Ramos (cell line): ENCODE data around the gene FAM83E.
"Not testable (repeated sequence)": the region's sequence is repeated elsewhere in the genome, so short reads cannot be mapped to it uniquely, and the experiment has no call there.

Experiments used
- in situ Hi-C: fragments of 300-500 bp; cut with MboI; formaldehyde crosslinking; loops from one replicate; pipeline ENCODE4 v1.14.3; 2022; ENCODE audit warnings: low sequenced_read_pairs; ENCODE audit not compliant: unreplicated experiment

The FAM83E gene

DNA sequence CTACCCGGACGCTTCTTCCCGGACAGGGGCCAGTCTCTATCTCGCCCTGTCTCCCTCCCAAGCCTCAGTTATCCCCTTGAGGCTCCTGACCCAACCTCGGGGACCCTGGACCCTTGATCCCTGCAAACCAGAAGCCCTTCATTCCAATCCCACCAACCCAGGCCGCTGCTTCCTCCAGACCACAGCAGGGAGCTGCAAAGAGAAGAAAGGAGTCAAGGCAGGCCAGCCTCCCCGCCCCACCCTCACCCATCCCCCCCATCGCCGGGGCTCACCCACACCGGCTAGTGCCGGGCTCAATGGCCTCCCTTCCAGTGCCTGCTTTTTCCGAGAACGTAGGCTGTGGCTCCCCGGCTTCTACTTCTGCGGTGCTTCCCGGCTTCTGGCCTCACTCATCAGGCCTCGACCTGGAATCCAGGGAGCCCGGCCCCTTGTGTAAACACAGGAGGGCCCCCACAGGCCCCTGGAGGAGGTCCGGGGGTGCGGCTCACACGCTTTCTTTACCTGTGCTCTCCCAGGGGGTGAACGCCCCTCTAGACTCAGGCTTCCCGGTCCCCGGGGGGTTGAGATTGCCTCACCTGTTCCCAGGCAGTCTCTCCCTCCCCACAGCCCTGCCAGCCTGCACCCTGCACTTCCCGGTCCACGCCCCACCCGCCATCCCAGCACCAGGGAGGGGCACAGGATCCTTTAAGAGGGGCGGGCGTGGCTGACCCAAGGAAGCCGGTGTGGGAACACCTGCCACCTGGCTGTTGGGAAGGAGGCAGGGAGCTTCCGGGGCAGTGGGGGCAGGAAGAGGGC is at the start of gene FAM83E:
Gene FAM83E, minus strand, starts transcription at position 641 of the 795 bp plus-strand sequence. CDS start 1,704 bp downstream, outside the sequence.
- in situ Hi-C loops, result no loop called here

DNA sequence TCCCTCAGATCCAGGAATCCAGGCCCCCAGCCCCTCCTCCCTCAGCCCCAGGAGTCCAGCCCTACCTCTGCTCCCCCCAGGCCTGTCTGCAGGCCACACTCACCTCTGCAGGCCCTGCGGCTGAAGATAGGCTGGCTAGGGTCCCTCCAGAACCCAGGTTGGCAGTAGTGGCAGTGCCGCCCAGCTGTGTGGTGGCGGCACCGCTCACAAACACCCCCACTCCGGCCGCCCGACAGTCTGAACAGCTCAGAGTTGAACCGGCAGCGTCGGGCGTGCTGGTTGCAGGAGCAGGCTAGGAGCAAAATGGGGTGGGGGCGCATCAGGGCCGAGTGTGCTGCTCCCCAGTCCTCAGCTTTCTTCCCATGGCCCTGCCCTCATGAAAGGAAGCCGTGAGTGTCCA is 49.6 kb upstream of the FAM83E start:
- in situ Hi-C loops, result no loop called here

DNA sequence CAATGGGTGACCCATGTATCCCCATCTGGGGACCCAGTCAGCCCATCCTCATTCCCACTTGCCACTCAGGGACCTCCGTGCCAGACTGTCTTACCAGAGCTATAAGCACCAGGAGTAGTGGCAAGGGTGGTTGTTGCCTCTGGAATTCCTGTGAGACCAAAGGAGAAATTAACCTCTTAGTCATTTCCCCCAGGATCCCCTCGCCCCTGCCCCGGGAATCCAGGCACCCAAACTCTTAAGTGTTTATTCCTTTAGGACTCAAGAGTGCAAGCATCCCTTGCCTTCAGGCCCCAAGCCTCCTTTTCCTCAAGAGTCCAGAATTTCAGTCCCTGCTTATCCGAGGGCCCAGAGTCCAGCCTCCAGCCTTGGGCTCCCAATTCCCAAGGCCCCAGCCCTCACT is 48.8 kb upstream of the FAM83E start:
- in situ Hi-C loops, result no loop called here

DNA sequence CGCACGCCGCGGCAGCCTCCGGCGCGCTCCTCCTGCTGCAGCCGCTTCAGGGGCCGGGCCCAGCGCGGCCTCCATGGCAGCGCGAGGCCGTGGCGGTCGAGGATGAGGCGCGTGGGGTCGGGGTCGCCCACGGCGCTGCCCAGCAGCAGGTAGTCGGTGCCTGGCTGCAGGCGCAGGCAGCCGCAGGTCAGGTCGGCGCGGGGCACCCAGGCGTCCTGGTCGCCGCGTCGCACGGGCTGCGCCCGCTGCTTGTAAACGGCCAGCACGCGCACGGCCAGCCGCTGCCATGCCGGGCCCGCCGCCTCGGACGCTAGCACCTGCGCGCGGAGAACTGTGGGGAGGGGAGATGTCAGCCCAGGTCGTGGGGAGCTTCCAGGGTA is 46.8 kb upstream of the FAM83E start:
- in situ Hi-C loops, result no loop called here

DNA sequence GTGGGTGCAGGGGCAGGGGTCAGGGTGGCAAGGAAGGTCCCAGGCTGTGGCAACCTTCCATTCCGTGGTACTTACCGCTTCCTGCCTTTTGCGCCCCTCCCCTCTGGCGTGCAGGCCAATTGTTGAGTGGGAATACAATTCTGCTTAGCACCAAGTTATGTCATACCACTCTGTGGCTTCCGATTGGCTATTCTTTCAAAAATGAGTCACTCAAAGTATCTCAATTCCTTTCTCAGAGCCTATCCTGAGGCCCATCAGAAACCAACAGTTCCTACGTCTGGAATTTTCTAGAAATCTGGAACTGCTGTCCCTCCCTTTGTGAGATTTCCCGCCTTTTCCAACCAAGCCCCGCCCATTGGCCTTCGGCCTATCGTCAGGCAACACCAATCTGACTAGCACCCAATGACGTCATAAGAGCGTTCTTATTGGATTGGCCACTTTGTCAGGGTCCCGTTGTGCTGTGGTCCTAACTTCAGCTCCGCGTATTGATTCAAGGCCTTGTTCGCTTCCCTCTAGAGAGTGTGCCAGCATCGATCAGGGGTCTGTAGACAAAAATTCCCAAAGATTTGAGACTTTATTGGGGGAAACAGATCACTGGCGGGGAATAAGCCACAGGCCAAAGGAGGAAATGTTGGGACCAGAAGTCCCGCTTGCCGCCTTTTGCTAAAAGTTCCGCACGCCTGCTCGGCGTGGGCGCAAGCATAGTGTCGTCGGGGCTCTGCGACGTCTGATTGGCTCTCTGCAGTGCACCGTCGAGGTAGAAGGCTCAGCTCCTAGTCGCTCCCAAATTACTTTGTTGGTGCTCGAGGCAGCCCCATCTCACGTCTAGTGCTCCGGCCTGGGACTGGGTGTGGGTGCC is 46.2 kb upstream of the FAM83E start:
- in situ Hi-C loops, result no loop called here

DNA sequence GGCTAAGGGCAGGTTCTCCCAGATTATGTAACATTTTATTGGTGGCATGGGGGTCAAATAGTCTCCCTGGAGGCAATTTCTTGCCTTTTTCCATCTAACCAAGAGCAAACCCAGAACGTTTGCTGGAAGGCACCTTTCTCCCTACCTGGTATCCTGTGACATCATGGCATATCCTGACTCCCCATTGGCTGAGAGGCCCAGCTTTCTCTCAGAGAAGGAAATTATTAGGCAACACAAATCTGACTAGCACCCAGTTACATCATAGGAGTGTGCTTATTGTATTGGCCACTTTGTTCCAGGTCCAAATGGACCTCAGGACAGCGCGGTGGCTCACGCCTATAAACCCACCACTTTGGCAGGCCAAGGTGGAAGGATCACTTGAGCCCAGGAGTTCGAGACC is 44.9 kb upstream of the FAM83E start:
- in situ Hi-C loops, result no loop called here

DNA sequence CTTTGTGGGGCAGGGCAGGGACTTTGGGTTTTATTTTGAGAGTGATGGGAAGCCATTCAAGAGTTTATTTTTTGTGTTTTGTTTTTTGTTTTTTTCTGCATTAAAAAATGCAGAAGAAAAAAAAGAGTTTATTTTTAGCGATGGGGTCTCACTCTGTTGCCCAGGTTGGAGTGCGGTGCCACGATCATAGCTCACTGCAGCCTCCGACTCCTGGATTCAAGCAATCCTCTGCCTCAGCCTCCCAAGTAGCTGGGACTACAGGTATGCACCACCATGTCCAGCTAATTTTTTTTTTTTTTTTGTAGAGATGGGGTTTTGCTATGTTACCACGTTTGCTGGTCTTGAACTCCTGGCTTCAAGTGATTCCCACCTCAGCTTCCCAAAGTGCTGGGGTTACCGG is 43.6 kb upstream of the FAM83E start:
- in situ Hi-C loops, result no loop called here

DNA sequence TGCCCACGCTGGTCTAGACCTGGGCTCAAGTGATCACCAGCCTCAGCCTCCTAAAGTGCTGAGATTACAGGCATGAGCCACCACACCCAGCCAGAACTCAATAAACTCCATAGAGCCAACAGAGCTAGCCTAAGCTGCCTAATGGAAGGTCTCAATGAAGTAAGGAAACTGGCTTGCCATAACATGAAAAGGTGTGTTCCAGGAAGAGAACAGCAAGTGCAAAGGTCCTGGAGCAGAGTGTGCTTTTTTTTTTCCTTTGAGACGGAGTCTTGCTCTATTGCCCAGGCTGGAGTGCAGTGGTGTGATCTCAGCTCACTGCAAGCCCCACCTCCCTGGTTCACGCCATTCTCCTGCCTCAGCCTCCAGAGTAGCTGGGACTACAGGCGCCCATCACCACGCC is 43.0 kb upstream of the FAM83E start:
- in situ Hi-C loops, result not testable (repeated sequence)

DNA sequence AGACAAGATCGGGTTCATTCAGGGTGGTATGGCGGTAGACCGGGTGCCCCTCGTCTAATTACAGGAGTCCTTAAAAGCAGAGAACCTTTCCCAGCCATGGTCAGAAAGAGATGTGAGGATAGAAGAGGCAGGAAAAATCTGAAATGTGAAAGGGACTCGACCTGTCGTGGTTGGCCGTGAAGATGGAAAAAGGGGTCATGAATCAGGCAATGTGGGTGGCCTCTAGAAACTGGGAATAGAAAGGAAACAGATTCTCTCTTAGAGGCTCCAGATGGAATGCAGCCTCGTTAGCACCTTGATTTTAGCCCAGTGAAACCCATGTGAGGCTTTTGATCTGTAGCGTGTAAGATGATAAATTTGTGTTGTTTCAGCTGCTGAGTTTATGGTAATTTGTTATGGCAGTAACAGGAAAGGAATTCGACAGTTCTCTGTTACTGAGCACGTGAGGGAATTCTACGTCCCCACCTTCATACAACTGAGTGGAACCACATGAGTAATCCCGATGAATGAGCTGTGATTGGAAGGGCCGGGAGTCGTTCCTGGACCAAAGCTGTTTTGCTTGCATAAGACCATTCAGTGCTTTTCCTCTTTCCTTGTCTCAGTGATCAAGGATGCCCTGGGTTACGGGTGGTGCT is 42.1 kb upstream of the FAM83E start:
- in situ Hi-C loops, result no loop called here

DNA sequence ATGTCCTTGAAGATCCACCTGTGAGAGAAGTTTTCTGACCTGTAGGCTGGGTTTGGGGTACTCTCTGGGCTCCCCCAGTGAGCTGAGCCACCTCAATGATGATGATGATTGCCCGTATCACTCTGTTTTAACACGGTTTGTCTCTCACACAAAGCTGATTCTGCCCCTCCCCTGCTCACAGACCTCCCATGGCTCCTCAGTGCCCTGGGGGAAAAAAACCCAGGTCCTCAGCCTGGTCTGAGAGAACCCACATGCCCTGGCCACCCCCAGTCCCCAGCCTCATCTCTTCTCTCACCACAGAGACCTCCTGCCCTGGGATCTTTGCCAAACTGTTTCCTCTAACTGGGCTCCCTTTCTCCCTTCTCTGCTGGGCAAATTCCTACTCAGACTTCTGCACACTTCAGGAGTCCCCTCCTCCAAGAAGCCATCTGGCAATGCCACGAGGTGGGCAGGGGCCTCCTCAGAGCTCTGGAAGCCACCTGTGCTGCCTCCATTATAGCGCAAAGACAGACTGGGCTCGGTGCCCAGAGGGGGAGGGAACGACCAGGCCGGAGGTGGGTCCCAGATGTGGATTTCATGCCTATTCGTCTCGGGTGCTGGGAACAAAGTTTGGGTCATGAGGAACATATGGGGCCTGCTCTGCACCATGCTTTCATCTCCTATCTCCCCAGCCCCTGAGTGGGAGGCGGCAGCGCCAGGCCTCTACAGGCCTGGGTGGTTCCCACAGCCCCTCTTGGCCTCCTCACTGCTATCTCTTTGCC is 39.6 kb upstream of the FAM83E start:
- in situ Hi-C loops, result no loop called here

DNA sequence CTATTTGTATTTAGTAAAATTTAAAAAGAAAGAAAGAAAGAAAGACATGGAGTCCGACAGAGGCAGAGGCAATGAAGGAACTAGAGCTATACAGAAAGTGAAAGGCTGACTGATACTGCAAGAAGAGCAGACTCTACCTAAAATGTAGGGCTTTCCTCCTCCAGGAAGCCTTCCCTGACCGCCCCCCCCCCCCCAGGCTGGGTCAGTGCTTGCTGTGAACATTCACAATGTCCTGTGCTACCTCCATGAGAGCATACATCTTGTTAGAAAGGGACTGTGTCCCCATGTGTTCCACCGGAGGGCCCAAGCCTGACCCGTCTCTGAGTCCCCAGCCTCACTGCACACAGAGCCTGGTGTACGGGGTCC is 36.8 kb upstream of the FAM83E start:
- in situ Hi-C loops, result no loop called here

DNA sequence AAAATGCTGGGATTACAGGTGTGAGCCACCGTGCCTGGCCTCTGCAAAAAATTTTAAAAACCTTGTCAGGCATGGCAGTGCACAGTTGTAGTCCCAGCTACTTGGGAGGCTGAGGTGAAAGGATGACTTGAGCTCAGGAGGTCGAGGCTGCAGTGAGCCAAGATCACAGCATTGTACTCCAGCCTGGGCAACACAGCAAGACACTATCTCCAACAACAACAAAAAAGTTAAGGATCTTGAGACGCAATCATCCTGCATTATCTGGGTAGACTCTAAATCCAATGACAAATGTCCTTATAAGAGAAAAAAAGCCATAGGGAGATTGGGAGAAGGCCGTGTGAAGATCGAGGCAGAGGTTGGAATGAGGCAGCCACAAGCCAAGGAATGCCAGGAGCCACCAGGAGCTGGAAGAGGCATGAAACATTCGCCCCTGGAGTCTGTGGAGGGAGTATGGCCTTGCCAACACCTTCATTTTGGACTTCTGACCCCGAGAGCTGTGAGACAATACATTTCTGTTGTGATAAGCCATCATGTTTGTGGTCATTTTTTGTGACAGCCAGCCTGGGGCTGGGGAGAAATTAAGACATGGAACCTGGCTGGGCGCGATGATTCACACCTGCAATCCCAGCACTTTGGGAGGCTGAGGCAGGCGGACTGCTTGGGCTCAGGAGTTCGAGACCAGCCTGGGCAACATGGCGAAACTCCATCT is 36.3 kb upstream of the FAM83E start:
- in situ Hi-C loops, result no loop called here

DNA sequence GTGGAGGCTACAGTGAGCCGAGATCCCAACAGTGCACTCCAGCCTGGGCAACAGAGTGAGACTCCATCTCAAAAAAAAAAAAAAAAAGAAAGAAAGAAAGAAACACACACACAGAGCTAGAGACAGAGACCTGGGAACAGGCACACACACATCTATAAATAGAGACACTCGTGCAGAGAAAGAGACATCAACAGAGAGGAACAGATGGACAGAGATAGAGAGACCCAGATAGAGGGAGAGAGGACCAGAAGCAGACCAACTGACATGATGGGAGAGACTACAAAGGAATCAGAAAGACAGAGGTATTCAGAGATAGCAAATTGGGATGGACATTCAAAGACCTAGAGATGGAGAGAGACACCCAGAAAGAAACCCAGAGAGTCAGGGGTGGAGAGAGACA is 33.3 kb upstream of the FAM83E start:
- in situ Hi-C loops, result loop anchor here (10.0 kb wide), 1 partner anchor 317 kb away; the partner anchor contains the start of gene FTL

DNA sequence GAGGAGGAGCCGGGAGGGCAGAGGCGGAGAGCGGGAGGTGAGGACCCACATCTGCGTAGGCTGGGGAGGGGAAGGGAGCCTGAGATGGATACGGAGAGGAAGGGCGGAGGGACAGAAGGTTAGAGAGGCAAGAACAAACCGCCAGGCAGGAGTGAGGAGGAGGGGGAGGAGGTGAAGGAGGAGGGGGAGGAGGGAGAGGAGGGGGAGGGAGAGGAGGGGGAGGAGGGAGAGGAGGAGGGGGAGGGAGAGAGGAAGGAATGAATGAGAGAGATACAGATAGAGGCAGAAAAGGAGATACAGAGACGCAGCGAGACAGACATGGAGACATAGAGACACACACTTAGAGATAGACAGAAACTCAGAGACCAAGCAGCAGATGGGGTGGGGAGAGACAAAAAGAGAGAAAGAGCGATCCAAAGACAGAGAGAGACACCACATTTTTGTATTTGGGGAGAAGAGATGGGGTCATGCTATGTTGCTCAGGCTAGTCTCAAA is 31.9 kb upstream of the FAM83E start:
- in situ Hi-C loops, result loop anchor here (10.0 kb wide), 1 partner anchor 318 kb away; the partner anchor contains the start of gene FTL

DNA sequence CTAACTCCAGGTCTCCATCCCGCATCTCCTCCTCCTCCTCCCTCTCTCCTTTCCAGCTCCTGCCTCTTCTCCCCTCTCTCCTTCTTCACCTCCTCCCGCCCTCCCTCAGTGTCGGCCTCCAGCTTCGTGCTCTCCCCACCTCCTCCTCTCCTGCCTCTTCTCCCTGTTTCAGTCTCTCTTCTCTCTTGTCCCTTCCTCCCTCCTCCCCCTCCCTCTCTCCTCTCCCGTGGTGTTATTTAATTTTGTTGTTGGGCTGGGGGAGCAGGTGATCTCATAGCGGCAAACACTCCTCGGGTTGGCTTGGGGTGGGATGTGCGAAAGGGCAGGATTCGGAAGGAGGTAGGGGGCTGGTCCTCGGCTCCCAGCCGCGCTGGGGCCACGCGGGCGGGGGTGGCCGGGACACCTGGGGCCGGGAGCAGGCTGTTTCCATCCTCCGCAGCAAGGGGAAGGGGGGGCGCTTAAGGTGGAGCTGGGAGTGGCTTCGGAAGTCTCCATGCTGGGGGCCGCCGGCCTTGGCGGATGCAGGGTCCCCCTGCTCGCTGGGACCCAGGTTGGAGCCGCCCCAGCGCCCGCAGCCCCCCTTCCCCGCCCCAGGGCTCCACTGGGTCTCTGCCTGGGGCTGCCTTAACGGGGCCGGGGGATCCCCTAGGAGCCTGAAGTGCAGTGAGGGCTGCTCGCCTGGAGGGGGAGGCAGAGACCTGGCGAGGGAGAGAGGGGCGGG is 31.3 kb upstream of the FAM83E start, which contains the start of gene CA11:
Gene CA11, minus strand, starts transcription at position 187 of the 721 bp plus-strand sequence. CDS start 555 bp downstream, outside the sequence.
- in situ Hi-C loops, result loop anchor here (10.0 kb wide), 1 partner anchor 319 kb away; the partner anchor contains the start of gene FTL

DNA sequence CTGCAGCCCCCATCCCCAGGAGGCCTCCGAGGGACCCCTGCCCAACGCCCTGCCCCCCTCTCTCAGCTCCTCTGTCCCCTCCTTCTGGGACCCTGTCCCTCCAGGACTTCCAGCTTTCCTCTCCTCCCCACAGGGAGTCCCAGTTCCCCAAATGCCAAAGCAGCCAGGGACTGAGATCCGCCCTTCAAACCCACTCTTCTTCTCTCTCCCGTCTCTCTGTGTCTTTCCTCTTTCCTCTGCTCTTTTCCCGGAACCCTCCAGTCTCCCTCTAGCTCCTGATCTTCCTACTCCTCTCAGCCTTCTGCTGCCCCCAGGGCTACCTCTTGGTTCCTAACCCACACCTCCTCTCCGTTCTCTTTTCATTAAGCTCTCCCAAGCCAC is 30.7 kb upstream of the FAM83E start:
- in situ Hi-C loops, result loop anchor here (10.0 kb wide), 1 partner anchor 319 kb away; the partner anchor contains the start of gene FTL

DNA sequence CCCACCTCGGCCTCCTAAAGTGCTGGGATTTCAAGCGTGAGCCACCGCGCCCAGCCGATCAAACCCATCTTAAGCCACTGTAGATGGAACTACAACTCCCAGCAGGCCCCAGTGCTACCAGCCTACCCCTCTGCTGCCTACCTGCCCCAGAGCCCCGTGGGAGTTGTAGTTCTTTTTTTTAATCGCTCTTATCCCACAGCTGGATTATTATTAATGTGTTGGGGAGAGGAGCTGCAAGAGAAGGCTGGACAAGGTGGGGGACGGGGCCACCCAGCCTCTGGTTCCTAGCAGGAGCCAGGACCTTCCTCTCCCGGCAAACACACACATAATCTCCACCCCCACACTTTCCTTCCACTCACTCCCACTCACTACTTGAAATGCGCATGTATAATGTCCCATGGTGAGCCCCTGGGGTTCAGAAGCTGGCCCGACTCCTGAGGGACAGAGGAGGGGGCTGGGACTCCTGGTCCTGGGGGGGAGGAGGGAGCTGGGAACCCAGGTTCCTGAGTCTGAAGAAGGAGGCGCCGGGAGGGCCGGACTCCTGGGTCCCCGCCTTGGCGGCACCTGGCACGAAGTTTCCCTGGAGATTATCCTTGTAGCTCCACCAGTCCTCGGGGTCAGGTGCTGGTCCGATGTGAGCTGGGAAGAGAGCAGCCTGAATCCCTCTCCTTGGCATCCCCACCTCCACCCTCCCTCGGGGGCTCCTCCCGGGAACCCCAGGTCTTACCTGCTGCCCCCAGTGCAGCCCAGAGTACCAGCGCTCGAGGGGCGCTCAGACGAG is 30.2 kb upstream of the FAM83E start:
- in situ Hi-C loops, result loop anchor here (10.0 kb wide), 1 partner anchor 320 kb away; the partner anchor contains the start of gene FTL

DNA sequence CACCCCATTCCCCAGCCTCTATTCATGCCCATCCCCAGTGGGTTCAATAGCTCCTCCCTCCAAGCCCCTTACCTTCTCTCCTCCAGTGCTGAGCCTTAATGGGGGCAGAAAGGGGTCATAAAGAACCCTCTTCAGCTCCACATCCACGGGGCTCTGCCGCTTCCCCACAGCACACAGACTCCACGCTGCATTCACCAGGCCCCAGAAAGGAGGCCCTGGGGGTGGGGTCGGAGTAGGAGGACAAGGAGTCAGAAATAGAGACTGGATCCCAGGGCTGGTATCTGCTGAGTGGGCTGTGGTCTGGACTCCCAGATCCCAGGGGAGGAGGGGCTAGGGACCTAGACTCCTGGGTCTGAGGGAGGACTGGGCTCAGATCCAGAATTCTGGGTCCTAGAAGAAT is 29.5 kb upstream of the FAM83E start:
- in situ Hi-C loops, result loop anchor here (10.0 kb wide), 1 partner anchor 320 kb away; the partner anchor contains the start of gene FTL
